Measurements from ENCODE around the gene CTNNBL1.

DNA sequence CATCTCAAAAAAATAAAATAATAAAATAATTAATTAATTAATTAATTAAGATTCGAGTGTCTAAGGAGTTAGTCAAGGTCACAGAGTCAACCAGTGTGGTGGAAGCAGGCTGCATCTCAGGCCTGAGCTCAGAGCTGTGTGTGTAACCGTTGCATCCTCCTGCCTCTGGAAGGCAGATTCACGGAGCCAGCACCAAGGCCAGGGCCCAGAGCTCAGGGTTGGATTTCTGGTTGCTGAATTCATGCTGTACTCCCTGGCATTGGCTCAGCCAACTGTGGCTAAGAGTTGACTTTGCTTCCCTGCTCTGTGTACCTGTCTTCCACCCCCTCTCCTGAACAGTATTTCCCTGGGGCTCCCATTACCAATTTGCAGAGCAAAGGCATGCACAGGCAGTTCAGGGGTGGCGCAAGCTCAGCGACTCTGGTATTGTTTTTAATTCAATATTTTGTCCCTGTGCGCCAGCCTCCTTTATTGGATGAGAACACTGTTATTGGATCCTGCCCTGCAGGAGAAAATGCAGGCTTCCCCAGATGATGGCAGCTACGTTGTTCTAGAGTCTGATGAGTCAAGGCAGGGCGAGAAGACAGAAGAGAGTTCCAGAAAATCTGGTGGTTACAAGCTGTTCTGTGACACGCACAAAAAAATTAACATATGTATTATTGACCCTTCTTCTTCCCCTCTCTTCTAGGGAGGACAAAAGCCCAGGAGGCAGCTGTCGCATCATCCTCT is 12.3 kb upstream of the CTNNBL1 start:
- TF ChIP-seq, protein P1, sequence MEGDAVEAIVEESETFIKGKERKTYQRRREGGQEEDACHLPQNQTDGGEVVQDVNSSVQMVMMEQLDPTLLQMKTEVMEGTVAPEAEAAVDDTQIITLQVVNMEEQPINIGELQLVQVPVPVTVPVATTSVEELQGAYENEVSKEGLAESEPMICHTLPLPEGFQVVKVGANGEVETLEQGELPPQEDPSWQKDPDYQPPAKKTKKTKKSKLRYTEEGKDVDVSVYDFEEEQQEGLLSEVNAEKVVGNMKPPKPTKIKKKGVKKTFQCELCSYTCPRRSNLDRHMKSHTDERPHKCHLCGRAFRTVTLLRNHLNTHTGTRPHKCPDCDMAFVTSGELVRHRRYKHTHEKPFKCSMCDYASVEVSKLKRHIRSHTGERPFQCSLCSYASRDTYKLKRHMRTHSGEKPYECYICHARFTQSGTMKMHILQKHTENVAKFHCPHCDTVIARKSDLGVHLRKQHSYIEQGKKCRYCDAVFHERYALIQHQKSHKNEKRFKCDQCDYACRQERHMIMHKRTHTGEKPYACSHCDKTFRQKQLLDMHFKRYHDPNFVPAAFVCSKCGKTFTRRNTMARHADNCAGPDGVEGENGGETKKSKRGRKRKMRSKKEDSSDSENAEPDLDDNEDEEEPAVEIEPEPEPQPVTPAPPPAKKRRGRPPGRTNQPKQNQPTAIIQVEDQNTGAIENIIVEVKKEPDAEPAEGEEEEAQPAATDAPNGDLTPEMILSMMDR (IDR thresholded peaks at IDR 0.05; ENCODE audit: insufficient read depth, low read depth, low read length): no peak
- no peak for TF ChIP-seq EZH2 (IDR thresholded peaks at IDR 0.05; ENCODE audit: insufficient read depth, low read length)
